Measurements from ENCODE around the gene GOLIM4. TPM values are rescaled to one million over a fixed set of nuclear protein-coding genes. Genes with fewer than 3 reads are reported as not detected.
"Not testable (repeated sequence)": the region's sequence is repeated elsewhere in the genome, so short reads cannot be mapped to it uniquely, and the experiment has no call there.

GOLIM4 gene
- total RNA-seq, 3 donors from 2014 or later (not counting 1 experiment from before 2014, with no cell fraction given) = 13.7 to 17.9 (median 17.9) TPM

- H3K27me3 ChIP-seq (ENCODE audit: control insufficient read depth, insufficient read depth, low read length) = no peaks in the 10 kb centered on the region
- H3K9me3 ChIP-seq (ENCODE audit: control insufficient read depth, insufficient read depth, low read length) = no peaks in the 10 kb centered on the region
- no peak for DNase-seq
- Mint-ChIP-seq H3K27ac (no peak overlapping the region), H3K27me3 (ENCODE audit: low read depth in 2 of 2) (no peaks in the 10 kb centered on the region), H3K4me1 (no peaks in the 10 kb centered on the region), H3K9me3 (no peaks in the 10 kb centered on the region), H3K4me3 (no peak overlapping the region), H3K36me3 (no peaks in the 10 kb centered on the region)
- TF ChIP-seq CTCF (IDR thresholded peaks at IDR 0.05) = no peak
- no peaks in the 10 kb centered on the region for H3K36me3 ChIP-seq (ENCODE audit: control insufficient read depth, insufficient read depth, low read length)
- ATAC-seq = no peak
- 84% methylated on average over 4 of the region's 5 CpGs for WGBS (ENCODE audit: insufficient coverage)
- no peaks in the 10 kb centered on the region for H3K4me1 ChIP-seq (ENCODE audit: control insufficient read depth, insufficient read depth, low read length)
- intact Hi-C loops (cut with micrococcal nuclease) = no loop called here
- H3K4me3 ChIP-seq (ENCODE audit: low read length) = no peak overlapping the region
- no peak overlapping the region for H3K27ac ChIP-seq (ENCODE audit: low read length)
Observed at GRCh38 chr3:168138421-168138820, 42.7 kb upstream of the GOLIM4 start.

- Mint-ChIP-seq H3K27me3 (ENCODE audit: low read depth in 2 of 2) (peaks cover 0 to 5% of the 10 kb centered on the region in 2 donors), H3K4me1 (no peaks in the 10 kb centered on the region), H3K36me3 (no peaks in the 10 kb centered on the region), H3K9me3 (no peaks in the 10 kb centered on the region), H3K27ac (no peak overlapping the region), H3K4me3 (no peak overlapping the region)
- Histone ChIP-seq H3K4me3 (ENCODE audit: low read length) (no peak overlapping the region), H3K4me1 (ENCODE audit: control insufficient read depth, insufficient read depth, low read length) (no peaks in the 10 kb centered on the region), H3K27ac (ENCODE audit: low read length) (no peak overlapping the region), H3K9me3 (ENCODE audit: control insufficient read depth, insufficient read depth, low read length) (no peaks in the 10 kb centered on the region), H3K36me3 (ENCODE audit: control insufficient read depth, insufficient read depth, low read length) (no peaks in the 10 kb centered on the region), H3K27me3 (ENCODE audit: control insufficient read depth, insufficient read depth, low read length) (no peaks in the 10 kb centered on the region)
- WGBS (ENCODE audit: insufficient coverage) = 90% methylated on average over 4 of the region's 5 CpGs
- no peak for TF ChIP-seq CTCF (IDR thresholded peaks at IDR 0.05)
- intact Hi-C loops (cut with micrococcal nuclease) = no loop called here
- DNase-seq = no peak
- no peak for ATAC-seq
Observed at GRCh38 chr3:168134931-168135330, 39.2 kb upstream of the GOLIM4 start.

GRCh38 chr3:168130250-168130649 lies 34.5 kb upstream of the GOLIM4 start:
- H3K27me3 ChIP-seq (ENCODE audit: control insufficient read depth, insufficient read depth, low read length); H3K4me3 Mint-ChIP-seq; H3K9me3 ChIP-seq (ENCODE audit: control insufficient read depth, insufficient read depth, low read length); H3K36me3 ChIP-seq (ENCODE audit: control insufficient read depth, insufficient read depth, low read length); ATAC-seq; H3K4me1 Mint-ChIP-seq; H3K27ac ChIP-seq (ENCODE audit: low read length); H3K27ac Mint-ChIP-seq; H3K36me3 Mint-ChIP-seq; H3K4me3 ChIP-seq (ENCODE audit: low read length); DNase-seq; intact Hi-C loops (cut with micrococcal nuclease); H3K9me3 Mint-ChIP-seq; H3K4me1 ChIP-seq (ENCODE audit: control insufficient read depth, insufficient read depth, low read length): not testable (repeated sequence)
- peaks cover 12 to 13% of the 10 kb centered on the region in 2 donors for H3K27me3 Mint-ChIP-seq (ENCODE audit: low read depth in 2 of 2)
- no CpG with 5 or more reads among the region's 3 CpGs for WGBS (ENCODE audit: insufficient coverage)

GRCh38 chr3:168128463-168128862 lies 32.7 kb upstream of the GOLIM4 start:
- H3K4me1 Mint-ChIP-seq; H3K36me3 ChIP-seq (ENCODE audit: control insufficient read depth, insufficient read depth, low read length); H3K4me3 Mint-ChIP-seq; H3K4me3 ChIP-seq (ENCODE audit: low read length); H3K27ac Mint-ChIP-seq; intact Hi-C loops (cut with micrococcal nuclease); DNase-seq; H3K9me3 ChIP-seq (ENCODE audit: control insufficient read depth, insufficient read depth, low read length); H3K36me3 Mint-ChIP-seq; H3K27me3 ChIP-seq (ENCODE audit: control insufficient read depth, insufficient read depth, low read length); ATAC-seq; H3K4me1 ChIP-seq (ENCODE audit: control insufficient read depth, insufficient read depth, low read length); H3K27ac ChIP-seq (ENCODE audit: low read length); H3K9me3 Mint-ChIP-seq: not testable (repeated sequence)
- H3K27me3 Mint-ChIP-seq (ENCODE audit: low read depth in 2 of 2) = peaks cover 16 to 19% of the 10 kb centered on the region in 2 donors
- 93% methylated on average over 8 of the region's 8 CpGs for WGBS (ENCODE audit: insufficient coverage)

- no peak overlapping the region for H3K27ac Mint-ChIP-seq
- intact Hi-C loops (cut with micrococcal nuclease) = no loop called here
- Histone ChIP-seq H3K36me3 (ENCODE audit: control insufficient read depth, insufficient read depth, low read length) (no peaks in the 10 kb centered on the region), H3K4me1 (ENCODE audit: control insufficient read depth, insufficient read depth, low read length) (no peaks in the 10 kb centered on the region), H3K9me3 (ENCODE audit: control insufficient read depth, insufficient read depth, low read length) (no peaks in the 10 kb centered on the region), H3K27me3 (ENCODE audit: control insufficient read depth, insufficient read depth, low read length) (no peaks in the 10 kb centered on the region), H3K27ac (ENCODE audit: low read length) (no peak overlapping the region), H3K4me3 (ENCODE audit: low read length) (no peak overlapping the region)
- no peaks in the 10 kb centered on the region for H3K9me3 Mint-ChIP-seq
- no peak overlapping the region for H3K4me3 Mint-ChIP-seq
- WGBS (ENCODE audit: insufficient coverage) = 100% methylated on average over 1 of the region's 1 CpG
- H3K4me1 Mint-ChIP-seq = no peaks in the 10 kb centered on the region
- ATAC-seq (no peak), DNase-seq (no peak)
- peaks cover 16 to 25% of the 10 kb centered on the region in 2 donors for H3K27me3 Mint-ChIP-seq (ENCODE audit: low read depth in 2 of 2)
- TF ChIP-seq CTCF (IDR thresholded peaks at IDR 0.05) = no peak
- H3K36me3 Mint-ChIP-seq = no peaks in the 10 kb centered on the region
Observed at GRCh38 chr3:168127466-168127865, 31.7 kb upstream of the GOLIM4 start.

Data from natural killer cell (primary cell).